OCI-LY3 (cell line): ENCODE measurements around the gene MYO15B.

Experiments
- H2AFZ ChIP-seq: fragments of 200-600, 300-600 bp; shearing (Covaris generic); 2 replicates; pipeline ENCODE4 v1.6.0; 2014; ENCODE audit warnings: antibody characterized with exemption, low read depth, low read length
- H3K27ac ChIP-seq: fragments of 200-600, 300-600 bp; sonication (generic); 2 replicates; pipeline ENCODE4 v1.5.1; 2014; ENCODE audit warnings: mild to moderate bottlenecking, low read length, moderate library complexity, mixed read lengths
- H3K27me3 ChIP-seq: fragments of 200-600, 300-600 bp; sonication (generic); 2 replicates; pipeline ENCODE4 v1.6.1; 2014; ENCODE audit warnings: low read depth, low read length, mixed read lengths
- H3K36me3 ChIP-seq: fragments of 200-600, 300-600 bp; sonication (generic); replicated peaks from 2 replicates; pipeline ENCODE3; 2014; ENCODE audit warnings: low read depth, low read length, mixed read lengths
- H3K4me1 ChIP-seq: fragments of 300-600, 200-600 bp; sonication (generic); 2 replicates; pipeline ENCODE4 v1.6.1; 2014; ENCODE audit warnings: low read length, mixed read lengths
- H3K4me2 ChIP-seq: fragments of 200-600, 300-600 bp; sonication (generic); 2 replicates; pipeline ENCODE4 v1.6.1; 2014; ENCODE audit warnings: low read length, mixed read lengths
- H3K4me3 ChIP-seq: fragments of 300-600, 200-600 bp; sonication (generic); 2 replicates; pipeline ENCODE4 v1.5.1; 2014; ENCODE audit warnings: antibody characterized with exemption, mild to moderate bottlenecking, low read length, moderate library complexity
- H3K79me2 ChIP-seq: fragments of 300-600, 200-600 bp; shearing (Covaris generic); 2 replicates; pipeline ENCODE4 v1.6.1; 2014; ENCODE audit warnings: mild to moderate bottlenecking, low read length, mixed read lengths
- H3K9ac ChIP-seq: fragments of 300-600, 200-600 bp; shearing (Covaris generic); 2 replicates; pipeline ENCODE4 v1.6.0; 2014; ENCODE audit warnings: mild to moderate bottlenecking, low read length, moderate library complexity
- H3K9me3 ChIP-seq: fragments of 200-600, 300-600 bp; shearing (Covaris generic); 2 replicates; pipeline ENCODE4 v1.6.1; 2014; ENCODE audit warnings: low read length, mixed read lengths; ENCODE audit not compliant: insufficient read depth
- H4K20me1 ChIP-seq: fragments of 200-600, 300-600 bp; sonication (generic); 2 replicates; pipeline ENCODE4 v1.6.1; 2016; ENCODE audit warnings: low read length, mixed read lengths; ENCODE audit not compliant: insufficient read depth
- CTCF ChIP-seq: fragments of 200-600, 300-600 bp; sonication (generic); IDR thresholded peaks from 2 replicates; pipeline ENCODE4 v1.5.1; 2014; ENCODE audit warnings: antibody characterized with exemption, low read length, low read depth
- EZH2phosphoT487 ChIP-seq: fragments of 200-600 bp; shearing (Covaris generic); IDR thresholded peaks from 2 replicates; pipeline ENCODE4 v1.6.1; 2018; ENCODE audit warnings: antibody characterized with exemption, mixed run types, low read depth

MYO15B gene

GRCh38 chr17:75641343-75641742, 53.7 kb downstream of the MYO15B start:
- H3K4me1 ChIP-seq = peaks cover 27% of the 10 kb centered on the region
- no peak overlapping the region for H2AFZ ChIP-seq
- no peak overlapping the region for H3K27ac ChIP-seq
- peaks cover 30% of the 10 kb centered on the region for H3K36me3 ChIP-seq
- peaks cover 12% of the 10 kb centered on the region for H3K79me2 ChIP-seq
- TF ChIP-seq CTCF (no peak), EZH2phosphoT487 (no peak)
- H3K9me3 ChIP-seq = no peaks in the 10 kb centered on the region
- H3K4me2 ChIP-seq = no peak overlapping the region
- H4K20me1 ChIP-seq = no peaks in the 10 kb centered on the region
- no peak overlapping the region for H3K4me3 ChIP-seq
- H3K9ac ChIP-seq = no peak overlapping the region
- H3K27me3 ChIP-seq = no peaks in the 10 kb centered on the region

- Histone ChIP-seq H3K4me2 (no peak overlapping the region), H3K79me2 (peaks cover 12% of the 10 kb centered on the region), H3K4me1 (peaks cover 34% of the 10 kb centered on the region), H4K20me1 (no peaks in the 10 kb centered on the region), H3K27ac (no peak overlapping the region), H2AFZ (no peak overlapping the region), H3K4me3 (no peak overlapping the region), H3K36me3 (peaks cover 35% of the 10 kb centered on the region), H3K27me3 (no peaks in the 10 kb centered on the region), H3K9ac (no peak overlapping the region), H3K9me3 (no peaks in the 10 kb centered on the region)
- TF ChIP-seq CTCF (no peak), EZH2phosphoT487 (no peak)
Observed at GRCh38 chr17:75642182-75642783, 54.7 kb downstream of the MYO15B start.

GRCh38 chr17:75642784-75643642, 55.4 kb downstream of the MYO15B start:
- no peak overlapping the region for H2AFZ ChIP-seq
- no peak overlapping the region for H3K27ac ChIP-seq
- no peaks in the 10 kb centered on the region for H4K20me1 ChIP-seq
- no peak for TF ChIP-seq EZH2phosphoT487
- TF ChIP-seq CTCF = no peak
- H3K36me3 ChIP-seq = peaks cover 39% of the 10 kb centered on the region
- H3K27me3 ChIP-seq = no peaks in the 10 kb centered on the region
- peaks cover 12% of the 10 kb centered on the region for H3K79me2 ChIP-seq
- no peak overlapping the region for H3K9ac ChIP-seq
- no peak overlapping the region for H3K4me2 ChIP-seq
- no peak overlapping the region for H3K4me3 ChIP-seq
- peaks cover 34% of the 10 kb centered on the region for H3K4me1 ChIP-seq
- no peaks in the 10 kb centered on the region for H3K9me3 ChIP-seq

GRCh38 chr17:75643643-75644017, 56.0 kb downstream of the MYO15B start:
- Histone ChIP-seq H3K9me3 (no peaks in the 10 kb centered on the region), H3K9ac (no peak overlapping the region), H3K36me3 (peaks cover 42% of the 10 kb centered on the region), H3K27ac (no peak overlapping the region), H3K4me1 (peaks cover 34% of the 10 kb centered on the region), H3K27me3 (no peaks in the 10 kb centered on the region), H3K4me3 (no peak overlapping the region), H3K79me2 (peaks cover 12% of the 10 kb centered on the region), H3K4me2 (no peak overlapping the region), H2AFZ (no peak overlapping the region), H4K20me1 (no peaks in the 10 kb centered on the region)
- TF ChIP-seq CTCF = no peak
- TF ChIP-seq EZH2phosphoT487 = no peak
